Activated T-cell treated with anti-CD3 and anti-CD28 coated beads, Interleukin-2, amount 50 U/mL, for 1 hour (primary cell): ENCODE data around the gene GABRR1.
"Not testable (repeated sequence)": the region's sequence is repeated elsewhere in the genome, so short reads cannot be mapped to it uniquely, and the experiment has no call there.

Source experiments
- DNase-seq: peaks from one replicate; pipeline ENCODE4 v3.0.0-alpha.2; 2020

Gene GABRR1

GRCh38 chr6:89148016-89148750, 69.0 kb downstream of the GABRR1 start:
- DNase-seq, result no peak

- no peak for DNase-seq
Observed at GRCh38 chr6:89146718-89147700, 70.1 kb downstream of the GABRR1 start.

GRCh38 chr6:89145956-89146717, 71.0 kb downstream of the GABRR1 start, which contains the start of gene PM20D2:
Gene PM20D2 (plus strand): TSS chr6:89146055. CDS start chr6:89146145, 90 bp downstream.
- peak; percentile 71 for DNase-seq

- DNase-seq, result no peak
Observed at GRCh38 chr6:89145091-89145955, 71.8 kb downstream of the GABRR1 start.

GRCh38 chr6:89144354-89144906, 72.7 kb downstream of the GABRR1 start:
- DNase-seq, result no peak

- DNase-seq, result no peak
Observed at GRCh38 chr6:89140347-89141156, 76.6 kb downstream of the GABRR1 start.

- no peak for DNase-seq
Observed at GRCh38 chr6:89139509-89140346, 77.4 kb downstream of the GABRR1 start.

- no peak for DNase-seq
Observed at GRCh38 chr6:89138173-89138572, 79.0 kb downstream of the GABRR1 start.

- DNase-seq, result no peak
Observed at GRCh38 chr6:89134723-89135122, 82.4 kb downstream of the GABRR1 start.

- no peak for DNase-seq
Observed at GRCh38 chr6:89133981-89134380, 83.2 kb downstream of the GABRR1 start.

- no peak for DNase-seq
Observed at GRCh38 chr6:89132057-89132456, 85.1 kb downstream of the GABRR1 start.

GRCh38 chr6:89131599-89131998, 85.6 kb downstream of the GABRR1 start:
- no peak for DNase-seq

GRCh38 chr6:89128256-89128671, 88.9 kb downstream of the GABRR1 start:
- not testable (repeated sequence) for DNase-seq
